K562 (cell line): ENCODE data around the gene CACNA1A. TPM values are rescaled to one million over a fixed set of nuclear protein-coding genes. Genes with fewer than 3 reads are reported as not detected.
A peak's percentile ranks its signal among the peaks of the same experiment; 100 is the strongest.

ENCODE experiments used
- ATAC-seq: fragments of 200-7000 bp; cut with Tn5 transposase; 3 replicates; pipeline ENCODE4 v1.9.1; 2020; ENCODE audit warnings: moderate library complexity
- BruUV-seq: library from RNA; stranded (reverse); fragments of 400-500 nt; replicated peaks from 2 replicates; lab custom pipeline; 2021; lab: Mats Ljungman, UMichigan
- CTCF ChIA-PET: fragments of 300-600 bp; formaldehyde crosslinking; extraction: SDS; loops from one replicate; lab custom pipeline; 2021; ENCODE audit warnings: low intra/inter-chr PET ratio; lab: Yijun Ruan, JAX
- POLR2A ChIA-PET: fragments of 300-600, 350-650 bp; sonication (Branson Sonifier 250); formaldehyde crosslinking; extraction: SDS; loops from one replicate; lab custom pipeline; 2021; ENCODE audit warnings: antibody characterized with exemption, inconsistent platforms; lab: Yijun Ruan, JAX
- DNase-seq, 4 experiments: peaks; one replicate each; pipeline versions ENCODE4 v3.0.0 to v3.0.0-alpha.2; 2011 to 2018; ENCODE audit warnings: low spot score in 3 of 4, mixed read lengths in 3 of 4; ENCODE audit errors: extremely low read depth in 1 of 4
- FAIRE-seq: peaks from 2 replicates; lab custom pipeline; 2011; peaks lifted over from hg19 to GRCh38; lab: Jason Lieb, UNC
- H2AFZ ChIP-seq: 2 replicates; pipeline ENCODE4 v1.6.0; 2011; ENCODE audit warnings: low read depth, low read length, control low read depth, inconsistent platforms
- H3K27ac ChIP-seq: fragments of 200-600 bp; 3 replicates; pipeline ENCODE4 v1.8.0; 2011; ENCODE audit warnings: low read depth, mild to moderate bottlenecking, control low read depth, inconsistent platforms, low read length, moderate library complexity, mixed read lengths; ENCODE audit errors: extremely low read depth
- H3K27me3 ChIP-seq, 2 experiments: fragments of 300-600 bp in 1 of 2; 2 replicates in 1 of 2; 3 replicates in 1 of 2; pipeline versions ENCODE4 v1.6.0 to v1.8.0; 2011; ENCODE audit warnings: inconsistent platforms in 2 of 2, low read length in 2 of 2, mild to moderate bottlenecking in 1 of 2, mixed read lengths in 1 of 2, moderate library complexity in 1 of 2; ENCODE audit not compliant: control insufficient read depth in 2 of 2, insufficient read depth in 2 of 2
- H3K36me3 ChIP-seq: fragments of 300-600 bp; 3 replicates; pipeline ENCODE4 v1.8.0; 2011; ENCODE audit warnings: mild to moderate bottlenecking, low read length, inconsistent platforms; ENCODE audit not compliant: control insufficient read depth, insufficient read depth
- H3K4me1 ChIP-seq, 2 experiments: fragments of 200-600 bp in 1 of 2; replicated peaks in 1 of 2; 2 replicates in 1 of 2; 3 replicates in 1 of 2; pipeline versions ENCODE4 v1.5.1 to v1.8.0; 2011; ENCODE audit warnings: inconsistent platforms in 2 of 2, low read length in 2 of 2, mild to moderate bottlenecking in 1 of 2, mixed read lengths in 1 of 2, moderate library complexity in 1 of 2; ENCODE audit not compliant: control insufficient read depth in 2 of 2, insufficient read depth in 2 of 2
- H3K4me2 ChIP-seq: 2 replicates; pipeline ENCODE4 v1.6.1; 2011; ENCODE audit warnings: low read length, control low read depth, inconsistent platforms, mixed read lengths; ENCODE audit not compliant: insufficient read depth
- H3K4me3 ChIP-seq: fragments of 200-600 bp; sonication (generic), shearing (Covaris generic); 2 replicates; pipeline ENCODE4 v1.5.1; 2016; ENCODE audit warnings: control low read depth, inconsistent platforms
- H3K79me2 ChIP-seq: fragments of 200-600 bp; 3 replicates; pipeline ENCODE4 v1.8.0; 2011; ENCODE audit warnings: low read length, inconsistent platforms; ENCODE audit not compliant: control insufficient read depth, insufficient read depth
- H3K9ac ChIP-seq, 2 experiments: 2 replicates each; pipeline versions ENCODE4 v1.6.0 to v1.6.1; 2011; ENCODE audit warnings: low read depth in 2 of 2, low read length in 2 of 2, control low read depth in 1 of 2, inconsistent platforms in 1 of 2, mild to moderate bottlenecking in 1 of 2, mixed read lengths in 1 of 2; ENCODE audit not compliant: insufficient read depth in 1 of 2
- H3K9me1 ChIP-seq: one replicate; pipeline ENCODE4 v1.6.0; 2011; ENCODE audit warnings: inconsistent platforms, mild to moderate bottlenecking, low read length, moderate library complexity; ENCODE audit not compliant: control insufficient read depth, insufficient read depth
- H3K9me3 ChIP-seq: replicated peaks from 2 replicates; pipeline ENCODE4 v1.5.1; 2011; ENCODE audit warnings: low read depth, low read length, inconsistent platforms; ENCODE audit not compliant: control insufficient read depth, insufficient read depth
- H4K20me1 ChIP-seq: replicated peaks from 2 replicates; pipeline ENCODE4 v1.6.1; 2011; ENCODE audit warnings: low read length, inconsistent platforms, mixed read lengths; ENCODE audit not compliant: control insufficient read depth, insufficient read depth
- ATF3 ChIP-seq, 2 experiments: fragments of 450-650 bp in 1 of 2; sonication (generic) in 1 of 2; formaldehyde crosslinking in 1 of 2; IDR thresholded peaks in 1 of 2; conservative IDR thresholded peaks in 1 of 2; 2 replicates each; pipeline versions ENCODE4 v1.6.1 to v1.8.1; 2016 to 2023; ENCODE audit warnings: mild to moderate bottlenecking in 2 of 2, moderate library complexity in 2 of 2, inconsistent platforms in 1 of 2, missing genetic modification reagents in 1 of 2
- BCOR ChIP-seq: fragments of 450-650 bp; IDR thresholded peaks from 2 replicates; pipeline ENCODE4 v1.6.1; 2016
- HMGXB4 ChIP-seq: sonication (generic); formaldehyde crosslinking; IDR thresholded peaks from 2 replicates; pipeline ENCODE4 v1.8.1; 2023; ENCODE audit warnings: mild to moderate bottlenecking, missing genetic modification reagents
- JUND ChIP-seq, 2 experiments: IDR thresholded peaks; 2 replicates in 1 of 2; 3 replicates in 1 of 2; pipeline ENCODE4 v1.6.1; 2011; ENCODE audit warnings: borderline replicate concordance in 2 of 2, low read depth in 2 of 2, low read length in 2 of 2, improper control_type of control experiment in 1 of 2, missing biosample characterization in 1 of 2, missing genetic modification characterization in 1 of 2, missing genetic modification reagents in 1 of 2
- ZNF174 ChIP-seq: fragments of 250-450 bp; sonication (Bioruptor Pico); IDR thresholded peaks from 2 replicates; pipeline ENCODE4 v1.4.0; 2020; ENCODE audit warnings: mild to moderate bottlenecking
- WGBS: fragments of 100-300 bp; shearing (Covaris generic); methylation state at CpG from one replicate; pipeline ENCODE4 v1.1.6; 2016; ENCODE audit warnings: low coverage, mixed read lengths; ENCODE audit not compliant: insufficient coverage; ENCODE audit errors: missing lambda C conversion rate; 5-methylcytosine and 5-hydroxymethylcytosine counted together
- in situ Hi-C: fragments of 300-500 bp; cut with MboI; formaldehyde crosslinking; loops from 4 replicates; pipeline ENCODE4 v1.15.0; 2018; ENCODE audit warnings: inconsistent platforms, mixed read lengths
- intact Hi-C: fragments of 100-400 bp; cut with micrococcal nuclease; formaldehyde crosslinking; loops from 2 replicates; pipeline ENCODE4 v1.14.2; 2022
- polyA plus RNA-seq, 8 experiments: library from polyadenylated mRNA; depleted of rRNA in 4 of 8; stranded (reverse) in 5 of 8; unstranded in 3 of 8; fragments of >200 nt; fragmentation: Nextera tagmentation in 2 of 8; fragmentation: Illumina TruSeq in 1 of 8; extraction: Ambion mirVana in 2 of 8; extraction: Trizol in 1 of 8; gene quantifications; 2 replicates each; pipeline versions ENCODE4 v1.2.1 to v1.2.3, GENCODE V29; 2011 to 2014; ENCODE audit warnings: inconsistent platforms in 1 of 8, missing spikeins in 1 of 8
- total RNA-seq, 7 experiments: library from RNA; depleted of rRNA in 6 of 7; stranded (reverse); fragments of >200 nt in 6 of 7; fragmentation: Illumina TruSeq in 2 of 7; extraction: Trizol in 2 of 7; gene quantifications; 2 replicates each; pipeline versions ENCODE4 v1.2.1 to v1.2.3, GENCODE V29; 2011 to 2021; ENCODE audit warnings: low replicate concordance in 1 of 7

The CACNA1A gene
- total and polyA plus RNA-seq, 9 of the 15 experiments (the other 6 are each of a cell fraction or from before 2014, with no cell fraction given), result 0.03 to 0.20 (median 0.09) TPM; not detected in 1

- POLR2A ChIA-PET, result interaction anchor here (0.9 kb wide), 1 partner anchor 11 kb away, joined by 3 read pairs; no protein-coding TSS in a partner anchor
- Histone ChIP-seq H3K4me1 (no peaks in the 10 kb centered on the region), H3K79me2 (no peaks in the 10 kb centered on the region), H3K4me3 (no peak overlapping the region), H4K20me1 (no peaks in the 10 kb centered on the region), H3K27ac (no peak overlapping the region), H3K9ac (no peak overlapping the region), H2AFZ (no peak overlapping the region), H3K9me3 (no peaks in the 10 kb centered on the region), H3K4me2 (no peak overlapping the region), H3K9me1 (no peaks in the 10 kb centered on the region), H3K27me3 (peaks cover 2 to 5% of the 10 kb centered on the region in 2 experiments; a peak in 2 of 5 replicates), H3K36me3 (no peaks in the 10 kb centered on the region)
- in situ Hi-C loops (no loop called here), intact Hi-C loops (no loop called here)
- WGBS, result 6% methylated on average over 2 of the region's 2 CpGs
- CTCF ChIA-PET, result no interaction called here
- TF ChIP-seq ATF3 (IDR thresholded peaks at IDR 0.05) (peak; percentile 60; the same call in 1 of the 2 replicates), ATF3 (CRISPR knock-in tag; conservative IDR thresholded peaks at IDR 0.05) (no peak), BCOR (no peak), JUND (IDR thresholded peaks at IDR 0.05; ENCODE audit: borderline replicate concordance, low read depth, low read length) (peak; percentile 21; the same call in 1 of the 2 replicates), JUND (tag; IDR thresholded peaks at IDR 0.05; ENCODE audit: borderline replicate concordance, low read depth, low read length) (no peak), HMGXB4 (CRISPR knock-in tag) (no peak), ZNF174 (CRISPR knock-in tag) (no peak)
- no peak for FAIRE-seq
- no peak for ATAC-seq
- no TSS peak for BruUV-seq
- DNase-seq, result no peak
Measured at GRCh38 chr19:13553880-13554400, 47.7 kb upstream of the CACNA1A start.
